Activated naive CD4-positive, alpha-beta T cell treated with anti-CD3 and anti-CD28 coated beads, Interleukin-2, amount 50 U/mL, for 16 hours (primary cell): ENCODE data around the gene PPARG.

ENCODE experiments used
- DNase-seq: peaks from one replicate; pipeline ENCODE4 v3.0.0-alpha.2; 2020

PPARG gene

DNA sequence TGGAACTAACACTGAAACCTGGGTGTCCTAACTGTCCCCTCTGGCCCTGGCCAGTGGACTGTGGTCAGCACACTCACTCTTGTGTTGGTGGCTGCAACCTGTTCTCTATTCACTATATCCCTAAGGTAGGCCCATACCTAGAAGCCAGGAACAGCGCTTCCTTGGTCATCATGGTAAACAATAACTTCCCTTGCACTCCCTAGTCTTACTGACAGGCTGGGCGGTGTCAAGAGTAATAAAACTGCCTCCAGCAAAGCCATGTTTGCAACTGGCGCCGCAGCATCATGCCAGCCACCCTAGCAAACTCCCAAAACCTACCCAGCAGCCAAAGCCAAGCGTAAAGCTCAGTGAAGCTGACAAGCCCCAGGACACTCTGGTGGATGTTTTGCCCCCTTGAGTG is 132.3 kb downstream of the PPARG start:
- no peak for DNase-seq

GRCh38 chr3:12423131-12423530 is 134.3 kb downstream of the PPARG start:
- no peak for DNase-seq

- DNase-seq = no peak
Measured at GRCh38 chr3:12423918-12424630, 135.2 kb downstream of the PPARG start.

DNA sequence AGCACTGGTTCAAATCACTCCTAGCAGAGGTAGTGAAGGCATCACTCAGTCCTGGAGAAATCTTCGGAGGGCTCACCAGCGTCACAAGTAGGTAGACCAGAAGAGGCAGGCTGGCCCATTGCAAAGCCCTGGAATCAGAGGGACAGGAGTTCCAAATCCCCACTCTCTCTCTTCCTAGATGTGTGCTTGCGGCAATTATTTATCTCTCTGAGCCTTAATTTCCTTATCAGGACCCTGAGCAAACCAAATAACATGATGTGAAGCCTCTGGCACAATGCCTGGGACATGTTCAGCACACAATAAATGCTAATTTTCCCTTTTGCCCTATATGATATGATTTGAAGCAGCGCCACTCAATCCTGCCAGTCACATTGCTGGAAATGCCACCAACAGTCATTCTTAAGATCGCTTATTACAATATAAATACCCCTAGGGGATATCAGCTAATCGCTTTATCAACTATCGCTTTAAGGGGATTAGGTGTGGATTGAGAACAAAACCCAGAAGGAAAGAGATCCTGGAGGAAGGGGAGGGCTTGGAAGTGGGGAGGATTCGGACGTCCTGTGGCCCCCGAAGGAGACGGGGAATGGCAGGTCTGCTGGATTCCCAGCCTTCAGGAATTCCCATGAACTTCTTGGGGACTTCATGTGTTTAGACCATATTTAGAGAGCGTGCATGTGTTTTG is 135.9 kb downstream of the PPARG start:
- DNase-seq = no peak

DNA sequence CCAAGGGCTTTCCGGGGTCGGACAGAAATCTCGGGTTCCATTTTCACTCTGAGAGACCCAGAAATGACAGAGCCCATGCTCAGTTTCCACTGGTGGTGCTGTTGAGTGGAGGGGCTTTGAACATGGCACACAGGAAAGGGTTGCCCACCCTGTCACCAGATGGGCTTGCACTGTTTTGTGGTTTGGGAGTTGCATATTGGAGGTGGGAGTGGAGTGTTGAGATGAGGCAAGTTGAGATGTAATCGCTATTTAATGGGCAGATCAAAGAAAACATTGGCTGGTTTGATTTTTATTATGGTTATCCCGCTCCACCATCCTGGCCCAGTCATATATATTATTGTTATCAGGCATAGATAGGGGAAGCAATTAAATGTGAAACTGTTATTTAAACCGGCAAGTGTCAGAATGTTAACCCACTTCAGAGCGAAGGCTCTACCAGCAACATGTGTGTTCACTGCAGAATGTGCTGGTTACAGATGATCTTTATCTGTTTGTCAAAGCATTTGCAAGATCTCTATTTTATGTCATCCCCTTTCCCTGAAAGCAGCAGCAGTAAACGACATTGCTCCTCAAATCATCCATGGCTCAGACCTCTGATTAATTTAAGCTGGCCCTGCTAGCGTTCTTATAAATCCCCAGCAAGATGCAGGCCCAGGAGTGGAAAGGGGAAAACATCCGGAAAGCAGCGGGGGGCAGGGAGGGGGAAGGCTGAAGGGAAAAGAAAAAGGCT is 137.1 kb downstream of the PPARG start:
- DNase-seq = no peak

DNA sequence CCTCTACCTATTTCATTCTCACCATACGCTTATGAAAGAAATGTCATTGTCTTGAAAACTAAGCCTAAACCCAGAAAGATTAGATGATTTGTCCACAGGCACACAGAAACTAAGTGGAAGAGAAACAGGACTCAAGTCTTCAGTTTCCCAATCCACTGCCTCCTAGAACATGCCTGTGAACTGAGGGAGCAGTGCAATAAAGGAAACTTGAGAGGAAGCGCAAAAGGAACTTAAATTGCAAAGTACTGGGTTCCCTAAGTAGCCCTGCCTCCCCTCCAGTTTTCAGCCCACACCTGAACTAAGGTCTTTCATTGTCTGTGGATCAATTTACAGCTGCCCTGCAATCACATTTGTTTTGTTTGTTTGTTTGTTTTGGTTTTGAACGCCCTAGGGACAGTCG is 138.7 kb downstream of the PPARG start:
- no peak for DNase-seq

GRCh38 chr3:12428126-12428525 is 139.3 kb downstream of the PPARG start:
- DNase-seq = no peak

DNA sequence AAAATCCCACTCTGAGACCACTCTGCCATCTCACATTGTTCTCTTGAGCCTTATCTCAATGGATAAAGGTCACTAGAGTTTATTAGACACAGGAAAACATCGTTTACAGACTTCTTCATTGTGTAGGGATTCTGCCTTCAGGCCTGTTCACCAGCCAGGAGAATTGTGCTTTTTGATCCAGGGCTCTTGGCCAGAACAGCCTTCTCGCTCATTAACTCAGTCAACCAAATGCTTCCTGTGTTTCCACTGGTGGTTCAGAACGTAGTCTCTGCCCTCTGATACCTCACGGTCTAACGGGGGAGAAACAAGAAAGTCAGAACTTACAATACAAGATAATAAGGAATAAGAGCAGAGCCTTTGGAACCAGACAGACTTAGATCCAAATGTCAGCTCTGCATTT is 141.2 kb downstream of the PPARG start:
- DNase-seq = no peak

DNA sequence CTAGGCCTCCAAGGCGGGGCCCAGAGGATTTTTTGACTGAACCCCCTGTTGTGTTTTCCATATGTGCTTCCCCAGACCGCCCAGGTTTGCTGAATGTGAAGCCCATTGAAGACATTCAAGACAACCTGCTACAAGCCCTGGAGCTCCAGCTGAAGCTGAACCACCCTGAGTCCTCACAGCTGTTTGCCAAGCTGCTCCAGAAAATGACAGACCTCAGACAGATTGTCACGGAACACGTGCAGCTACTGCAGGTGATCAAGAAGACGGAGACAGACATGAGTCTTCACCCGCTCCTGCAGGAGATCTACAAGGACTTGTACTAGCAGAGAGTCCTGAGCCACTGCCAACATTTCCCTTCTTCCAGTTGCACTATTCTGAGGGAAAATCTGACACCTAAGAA is 145.0 kb downstream of the PPARG start:
- no peak for DNase-seq

GRCh38 chr3:12436514-12437220 is 147.8 kb downstream of the PPARG start:
- DNase-seq = no peak

DNA sequence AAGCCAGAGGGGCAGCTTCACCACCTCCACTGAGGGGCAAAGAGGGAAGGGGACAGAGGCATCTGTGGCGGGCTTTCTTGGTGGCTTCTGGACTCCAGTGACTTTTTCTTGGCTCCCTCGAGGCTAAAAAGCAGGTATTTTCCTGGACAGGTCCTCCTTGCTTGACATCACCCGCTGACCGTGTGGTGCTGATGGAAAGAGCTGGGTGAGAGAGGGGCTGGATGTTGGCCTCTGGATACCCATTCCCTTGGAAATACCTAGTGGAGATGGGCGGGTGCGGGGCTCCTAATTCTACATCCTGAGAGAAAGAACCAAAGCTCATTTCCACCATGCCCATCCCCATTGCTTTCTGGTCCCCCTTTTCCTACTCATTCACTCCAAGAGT is 148.3 kb downstream of the PPARG start:
- DNase-seq = no peak

DNA sequence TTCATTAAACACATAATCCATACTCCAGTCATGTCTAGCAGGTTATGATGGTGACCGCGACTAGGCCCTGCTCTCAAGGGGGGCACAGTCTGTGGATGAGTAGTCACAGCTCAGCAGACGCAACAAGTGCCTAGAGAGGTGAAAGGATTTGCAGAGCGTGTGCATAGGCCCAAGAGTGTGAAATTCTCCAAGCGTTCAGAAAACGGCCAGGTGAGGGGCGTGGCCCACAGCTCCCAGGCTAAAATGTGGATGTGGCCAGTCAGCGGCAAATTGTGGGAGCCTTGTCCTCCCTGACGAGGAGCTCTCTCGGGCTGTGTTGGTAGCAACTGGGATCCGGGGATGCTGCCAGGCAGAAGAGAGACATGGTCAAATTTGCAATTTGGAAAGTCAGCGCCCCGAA is 149.0 kb downstream of the PPARG start:
- DNase-seq = no peak

DNA sequence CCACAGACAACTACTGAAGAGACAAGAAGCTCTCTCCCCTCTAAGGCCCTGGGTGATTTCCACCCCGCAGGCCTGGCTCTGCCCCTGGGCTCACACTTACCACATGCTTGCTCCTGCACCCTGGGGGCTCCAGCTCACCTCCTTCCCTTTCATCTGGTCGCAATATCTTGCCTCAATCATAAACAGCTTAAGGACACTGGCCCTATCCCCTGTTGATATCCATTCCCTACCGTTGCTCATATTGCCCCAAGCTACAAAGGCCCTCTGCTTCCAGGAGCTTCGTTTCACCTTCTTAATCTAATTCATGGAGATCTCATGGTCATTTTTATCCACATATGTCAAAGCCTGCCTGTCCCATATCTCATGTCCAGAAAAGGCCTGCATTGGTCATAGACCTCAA is 149.4 kb downstream of the PPARG start:
- DNase-seq = no peak

- DNase-seq = no peak
Measured at GRCh38 chr3:12439161-12439940, 150.5 kb downstream of the PPARG start.

GRCh38 chr3:12440927-12441714 is 152.3 kb downstream of the PPARG start:
- no peak for DNase-seq

- no peak for DNase-seq
Measured at GRCh38 chr3:12442654-12443501, 154.0 kb downstream of the PPARG start.

- DNase-seq = no peak
Measured at GRCh38 chr3:12443781-12444522, 155.1 kb downstream of the PPARG start.

GRCh38 chr3:12444582-12445471 is 156.0 kb downstream of the PPARG start:
- DNase-seq = no peak
